ENCODE data around the gene ZFAND2A.

DNA sequence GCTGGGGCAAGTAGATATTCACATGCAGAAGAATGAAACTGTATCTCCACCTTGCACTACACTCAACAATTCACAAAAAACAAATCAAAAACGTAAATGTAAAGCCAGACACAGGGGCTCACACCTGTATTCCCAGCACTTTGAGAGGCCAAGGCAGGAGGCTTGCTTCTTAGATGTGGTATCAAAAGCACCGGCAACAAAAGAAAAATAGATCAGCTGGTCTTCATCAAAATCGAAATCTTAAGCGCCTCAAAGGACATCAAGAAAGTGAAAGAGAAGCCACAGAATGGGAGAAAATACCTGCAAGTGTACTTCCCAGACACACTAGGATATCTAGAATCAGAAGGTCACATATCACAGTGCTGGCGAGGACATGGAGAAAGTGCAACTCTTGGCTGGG is 40.8 kb downstream of the ZFAND2A start:
- TF ChIP-seq SP1 (IDR thresholded peaks at IDR 0.05) (no peak), ELF4 (IDR thresholded peaks at IDR 0.05) (no peak), FOXM1 (IDR thresholded peaks at IDR 0.05; ENCODE audit: borderline replicate concordance) (no peak), NFRKB (IDR thresholded peaks at IDR 0.05) (no peak), SUZ12 (IDR thresholded peaks at IDR 0.05) (no peak), ARNT (IDR thresholded peaks at IDR 0.05) (no peak)

All from HEK293T (cell line).